ENCODE measurements around the gene CTXN1. TPM values are rescaled to one million over a fixed set of nuclear protein-coding genes. Genes with fewer than 3 reads are reported as not detected.
A peak's percentile ranks its signal among the peaks of the same experiment; 100 is the strongest.
"Not testable (repeated sequence)": the region's sequence is repeated elsewhere in the genome, so short reads cannot be mapped to it uniquely, and the experiment has no call there.

Gene CTXN1
- total RNA-seq, 1 experiment from 2014 or later = 1.0 TPM

GRCh38 chr19:7933411-7933810 is 7.5 kb upstream of the CTXN1 start:
- H3K36me3 ChIP-seq = peaks cover 20% of the 10 kb centered on the region
- H3K27me3 ChIP-seq = no peaks in the 10 kb centered on the region
- H3K27ac ChIP-seq = no peak overlapping the region
- H3K4me3 ChIP-seq = no peak overlapping the region
- DNase-seq = no peak
- no peaks in the 10 kb centered on the region for H3K9me3 ChIP-seq (replicated peaks)
- H3K4me1 ChIP-seq = peaks cover 4% of the 10 kb centered on the region; the same call in 1 of the 2 replicates

GRCh38 chr19:7932930-7933300 is 7.0 kb upstream of the CTXN1 start:
- peaks cover 4% of the 10 kb centered on the region; the same call in 1 of the 2 replicates for H3K4me1 ChIP-seq

GRCh38 chr19:7932276-7932929 is 6.5 kb upstream of the CTXN1 start:
- Histone ChIP-seq H3K27me3 (no peaks in the 10 kb centered on the region), H3K9me3 (replicated peaks) (no peaks in the 10 kb centered on the region), H3K36me3 (peaks cover 20% of the 10 kb centered on the region), H3K4me3 (no peak overlapping the region), H3K4me1 (peaks cover 4% of the 10 kb centered on the region; the same call in 1 of the 2 replicates), H3K27ac (no peak overlapping the region)
- no peak for DNase-seq

More at GRCh38 chr19:7932930-7933300, 7.0 kb upstream of the CTXN1 start:
- Histone ChIP-seq H3K9me3 (replicated peaks) (no peaks in the 10 kb centered on the region), H3K36me3 (peaks cover 20% of the 10 kb centered on the region), H3K27me3 (no peaks in the 10 kb centered on the region), H3K27ac (no peak overlapping the region), H3K4me3 (no peak overlapping the region)
- no peak for DNase-seq

- Histone ChIP-seq H3K9me3 (replicated peaks) (no peaks in the 10 kb centered on the region), H3K36me3 (peaks cover 20% of the 10 kb centered on the region), H3K27me3 (no peaks in the 10 kb centered on the region), H3K4me1 (peaks cover 4% of the 10 kb centered on the region; the same call in 1 of the 2 replicates), H3K27ac (no peak overlapping the region), H3K4me3 (no peak overlapping the region)
- DNase-seq = no peak
Measured at GRCh38 chr19:7931221-7932061, 5.5 kb upstream of the CTXN1 start.

GRCh38 chr19:7930765-7931164 is 4.8 kb upstream of the CTXN1 start:
- Histone ChIP-seq H3K9me3 (replicated peaks) (no peaks in the 10 kb centered on the region), H3K4me3 (no peak overlapping the region), H3K4me1 (peaks cover 8% of the 10 kb centered on the region; the same call in 1 of the 2 replicates), H3K27me3 (no peaks in the 10 kb centered on the region), H3K36me3 (peaks cover 15% of the 10 kb centered on the region), H3K27ac (no peak overlapping the region)
- no peak for DNase-seq

GRCh38 chr19:7930030-7930429 is 4.1 kb upstream of the CTXN1 start:
- H3K27me3 ChIP-seq; DNase-seq; H3K9me3 ChIP-seq (replicated peaks); H3K4me1 ChIP-seq; H3K27ac ChIP-seq; H3K4me3 ChIP-seq: not testable (repeated sequence)
- H3K36me3 ChIP-seq = peaks cover 13% of the 10 kb centered on the region

GRCh38 chr19:7928741-7929701 is 3.1 kb upstream of the CTXN1 start:
- peak; percentile 74 to 78 for DNase-seq
- H3K4me3 ChIP-seq = no peak overlapping the region
- no peak overlapping the region for H3K27ac ChIP-seq
- no peaks in the 10 kb centered on the region for H3K9me3 ChIP-seq (replicated peaks)
- H3K36me3 ChIP-seq = peaks cover 13% of the 10 kb centered on the region
- no peaks in the 10 kb centered on the region for H3K27me3 ChIP-seq
- peaks cover 8% of the 10 kb centered on the region; the same call in 1 of the 2 replicates for H3K4me1 ChIP-seq

- no peak for DNase-seq
- H3K27ac ChIP-seq = no peak overlapping the region
- H3K9me3 ChIP-seq (replicated peaks) = no peaks in the 10 kb centered on the region
- no peak overlapping the region for H3K4me3 ChIP-seq
- no peaks in the 10 kb centered on the region for H3K27me3 ChIP-seq
- H3K36me3 ChIP-seq = peaks cover 8% of the 10 kb centered on the region
- H3K4me1 ChIP-seq = peaks cover 8% of the 10 kb centered on the region; the same call in 1 of the 2 replicates
Measured at GRCh38 chr19:7928334-7928706, 2.4 kb upstream of the CTXN1 start.

GRCh38 chr19:7927605-7928333 is 1.8 kb upstream of the CTXN1 start:
- Histone ChIP-seq H3K27me3 (no peaks in the 10 kb centered on the region), H3K4me3 (no peak overlapping the region), H3K9me3 (replicated peaks) (no peaks in the 10 kb centered on the region), H3K36me3 (peaks cover 3% of the 10 kb centered on the region; the same call in 1 of the 2 replicates), H3K27ac (no peak overlapping the region), H3K4me1 (peaks cover 8% of the 10 kb centered on the region; the same call in 1 of the 2 replicates)
- DNase-seq = no peak

GRCh38 chr19:7926727-7927604 is 1.0 kb upstream of the CTXN1 start:
- Histone ChIP-seq H3K36me3 (no peaks in the 10 kb centered on the region; the same call in 1 of the 2 replicates), H3K27me3 (no peaks in the 10 kb centered on the region), H3K4me1 (peaks cover 8% of the 10 kb centered on the region; the same call in 1 of the 2 replicates), H3K4me3 (no peak overlapping the region), H3K27ac (no peak overlapping the region), H3K9me3 (replicated peaks) (no peaks in the 10 kb centered on the region)
- no peak for DNase-seq

GRCh38 chr19:7925171-7925851 is 624 bp downstream of the CTXN1 start:
- H3K4me3 ChIP-seq = peak overlapping the region; percentile 55
- H3K4me1 ChIP-seq = peaks cover 8% of the 10 kb centered on the region; the same call in 1 of the 2 replicates
- H3K27ac ChIP-seq = no peak overlapping the region
- H3K27me3 ChIP-seq = no peaks in the 10 kb centered on the region
- DNase-seq = peak; percentile 84 to 91
- no peaks in the 10 kb centered on the region; the same call in 1 of the 2 replicates for H3K36me3 ChIP-seq
- no peaks in the 10 kb centered on the region for H3K9me3 ChIP-seq (replicated peaks)

GRCh38 chr19:7924651-7925170 is 1.2 kb downstream of the CTXN1 start:
- no peak overlapping the region for H3K27ac ChIP-seq
- H3K27me3 ChIP-seq = no peaks in the 10 kb centered on the region
- peak overlapping the region; percentile 55; the same call in 1 of the 2 replicates for H3K4me3 ChIP-seq
- H3K36me3 ChIP-seq = no peaks in the 10 kb centered on the region
- no peak for DNase-seq
- peaks cover 8% of the 10 kb centered on the region; the same call in 1 of the 2 replicates for H3K4me1 ChIP-seq
- no peaks in the 10 kb centered on the region for H3K9me3 ChIP-seq (replicated peaks)
